B cell (primary cell): ENCODE measurements around the gene BCOR.

Experiments used
- EZH2 ChIP-seq: IDR thresholded peaks from 2 replicates; pipeline ENCODE4 v1.6.1; 2012; ENCODE audit warnings: borderline replicate concordance, low read depth, mild to moderate bottlenecking, moderate library complexity, low read length; ENCODE audit not compliant: insufficient read depth, poor library complexity, severe bottlenecking
- TF ChIP-seq, protein P1 (sequence below): fragments of 200-600 bp; IDR thresholded peaks from one replicate; pipeline ENCODE4 v1.8.0; 2022; ENCODE audit warnings: antibody characterized with exemption, mild to moderate bottlenecking

DNA sequence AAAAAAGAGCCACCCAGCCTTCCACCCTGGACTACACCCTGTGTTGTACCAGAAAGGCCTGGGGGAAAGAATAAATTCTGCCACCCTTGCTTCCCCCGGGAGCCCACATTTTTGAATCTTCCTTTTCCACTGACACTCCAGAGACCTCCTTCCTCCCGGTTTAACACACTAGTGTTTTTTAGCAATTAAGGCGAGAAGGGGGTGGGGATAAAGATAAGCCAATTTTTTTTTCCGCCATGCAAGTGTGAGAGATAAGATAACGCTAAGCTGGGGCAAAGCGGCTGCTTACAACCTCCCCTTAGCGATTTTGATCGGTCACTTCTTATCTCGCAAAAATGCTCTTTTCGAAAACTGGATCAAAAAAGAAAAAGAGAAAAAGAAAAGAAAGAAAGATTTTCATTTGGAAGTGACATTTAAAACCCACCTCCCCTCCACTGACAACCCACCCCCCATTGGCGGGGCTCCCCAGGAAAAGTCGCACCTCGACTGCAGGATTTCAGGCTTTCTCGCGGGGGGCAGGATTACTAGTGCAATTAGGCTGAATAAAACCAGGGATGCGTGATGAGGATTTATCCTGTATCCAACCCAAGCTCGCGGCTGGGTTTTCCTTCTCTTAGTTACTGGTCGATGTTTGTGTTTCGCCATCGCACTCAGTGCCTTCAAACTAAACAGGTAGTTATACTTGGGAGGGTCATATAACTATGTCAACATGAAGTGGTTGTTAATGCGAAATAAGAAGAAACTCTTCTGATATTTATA lies 6.0 kb upstream of the BCOR start:
- TF ChIP-seq, protein P1, sequence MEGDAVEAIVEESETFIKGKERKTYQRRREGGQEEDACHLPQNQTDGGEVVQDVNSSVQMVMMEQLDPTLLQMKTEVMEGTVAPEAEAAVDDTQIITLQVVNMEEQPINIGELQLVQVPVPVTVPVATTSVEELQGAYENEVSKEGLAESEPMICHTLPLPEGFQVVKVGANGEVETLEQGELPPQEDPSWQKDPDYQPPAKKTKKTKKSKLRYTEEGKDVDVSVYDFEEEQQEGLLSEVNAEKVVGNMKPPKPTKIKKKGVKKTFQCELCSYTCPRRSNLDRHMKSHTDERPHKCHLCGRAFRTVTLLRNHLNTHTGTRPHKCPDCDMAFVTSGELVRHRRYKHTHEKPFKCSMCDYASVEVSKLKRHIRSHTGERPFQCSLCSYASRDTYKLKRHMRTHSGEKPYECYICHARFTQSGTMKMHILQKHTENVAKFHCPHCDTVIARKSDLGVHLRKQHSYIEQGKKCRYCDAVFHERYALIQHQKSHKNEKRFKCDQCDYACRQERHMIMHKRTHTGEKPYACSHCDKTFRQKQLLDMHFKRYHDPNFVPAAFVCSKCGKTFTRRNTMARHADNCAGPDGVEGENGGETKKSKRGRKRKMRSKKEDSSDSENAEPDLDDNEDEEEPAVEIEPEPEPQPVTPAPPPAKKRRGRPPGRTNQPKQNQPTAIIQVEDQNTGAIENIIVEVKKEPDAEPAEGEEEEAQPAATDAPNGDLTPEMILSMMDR: no peak
- no peak for TF ChIP-seq EZH2
